Erythroblast (primary cell): ENCODE measurements around the gene UPK3BL2.
"Not testable (repeated sequence)": the region's sequence is repeated elsewhere in the genome, so short reads cannot be mapped to it uniquely, and the experiment has no call there.

Experiments used
- GATA1 ChIP-seq: IDR thresholded peaks from 2 replicates; pipeline ENCODE4 v1.6.1; 2011; ENCODE audit warnings: low read depth, mild to moderate bottlenecking, control low read depth, low read length, moderate library complexity
- POLR2A ChIP-seq: IDR thresholded peaks from 2 replicates; pipeline ENCODE4 v1.6.1; 2011; ENCODE audit warnings: mild to moderate bottlenecking, low read length

GRCh38 chr7:102545288-102545687, 1.8 kb upstream of the UPK3BL2 start:
- TF ChIP-seq POLR2A, GATA1: not testable (repeated sequence)
